Activated CD4-positive, alpha-beta T cell treated with anti-CD3 and anti-CD28 coated beads, Interleukin-2, amount 50 U/mL, for 1 hour (primary cell): ENCODE measurements around the gene MYO5C.
"Not testable (repeated sequence)": the region's sequence is repeated elsewhere in the genome, so short reads cannot be mapped to it uniquely, and the experiment has no call there.

ENCODE experiments used
- DNase-seq: peaks from one replicate; pipeline ENCODE4 v3.0.0-alpha.2; 2020

Gene MYO5C

DNA sequence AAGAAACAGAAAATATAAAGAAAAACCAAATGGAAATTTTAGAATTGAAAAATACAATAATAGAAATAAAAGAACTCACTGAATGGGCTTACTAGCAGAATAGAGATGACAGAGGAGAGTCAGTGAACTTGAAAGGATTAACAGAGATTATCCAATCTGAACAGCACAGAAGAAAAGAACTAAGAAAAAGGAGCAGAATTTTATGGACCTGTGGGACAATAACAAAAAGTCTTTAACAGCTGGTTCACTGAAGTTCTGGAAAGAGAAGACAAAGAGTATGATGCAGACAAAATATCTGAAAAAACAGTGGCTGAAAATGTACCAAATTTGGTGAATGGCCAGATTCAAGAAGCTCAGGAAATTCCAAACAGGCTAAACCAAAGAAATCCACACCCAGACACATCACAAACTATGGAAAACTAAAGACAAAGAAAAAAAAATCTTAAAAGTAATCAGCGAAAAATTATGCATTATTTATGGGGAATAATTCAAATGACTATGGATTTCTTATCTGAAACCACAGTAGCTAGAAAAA, 94.7 kb downstream of the MYO5C start:
- no peak for DNase-seq

DNA sequence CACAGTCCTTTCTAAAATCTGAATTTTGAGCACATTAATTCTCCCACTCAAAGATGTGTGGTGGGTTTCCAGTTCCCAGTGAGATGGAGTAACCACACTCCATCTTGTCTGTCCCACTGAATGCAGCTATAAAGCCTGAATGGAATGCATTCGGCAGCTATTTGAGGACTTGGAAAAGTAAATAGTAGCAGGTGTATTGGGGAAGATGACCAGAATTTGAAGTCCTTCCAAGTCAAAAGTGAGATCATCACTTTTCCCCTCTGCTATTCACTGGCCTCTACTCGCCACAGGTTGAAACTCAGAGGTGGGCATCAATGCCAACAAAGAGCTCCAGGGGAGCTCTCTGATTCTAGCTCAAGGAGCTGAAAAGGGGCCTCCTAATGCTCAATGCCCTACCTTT, 96.3 kb downstream of the MYO5C start:
- DNase-seq: no peak

DNA sequence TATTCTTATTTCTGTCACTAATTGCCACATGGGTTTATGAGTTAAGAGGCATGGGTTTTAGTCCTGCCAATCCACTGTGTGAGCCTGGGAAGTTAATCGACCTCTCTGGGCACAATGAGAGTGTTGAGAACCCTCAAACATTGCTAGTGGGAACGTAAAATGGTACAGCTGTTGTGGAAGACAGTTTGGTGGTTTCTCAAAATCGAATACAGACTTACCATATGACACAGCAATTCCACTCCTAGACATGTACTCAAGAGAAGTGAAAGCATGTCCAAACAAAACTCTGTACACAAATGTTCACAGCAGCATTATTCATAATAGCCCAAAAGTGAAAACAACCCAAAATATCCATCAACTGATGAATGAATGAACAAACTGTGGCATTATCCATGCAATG, 98.7 kb downstream of the MYO5C start:
- DNase-seq: no peak

DNA sequence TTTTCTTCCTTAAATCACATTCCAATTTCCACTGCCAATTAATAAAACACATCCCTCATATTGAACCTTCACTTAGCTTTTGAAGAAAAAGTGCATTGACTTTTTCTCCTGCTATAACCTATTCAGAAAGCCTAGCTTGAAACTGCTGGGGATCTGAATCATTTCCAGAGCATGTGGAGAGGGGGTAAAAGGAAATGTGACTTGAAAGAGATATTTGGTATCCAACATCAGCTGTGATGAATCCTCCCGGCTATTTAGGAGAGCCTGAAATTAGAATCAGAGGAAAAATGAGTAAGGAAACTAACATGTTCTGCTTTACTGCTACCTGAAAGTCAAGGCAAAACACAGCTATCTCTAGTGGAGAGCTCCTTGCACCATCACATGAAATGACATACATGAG, 101.8 kb downstream of the MYO5C start:
- no peak for DNase-seq

DNA sequence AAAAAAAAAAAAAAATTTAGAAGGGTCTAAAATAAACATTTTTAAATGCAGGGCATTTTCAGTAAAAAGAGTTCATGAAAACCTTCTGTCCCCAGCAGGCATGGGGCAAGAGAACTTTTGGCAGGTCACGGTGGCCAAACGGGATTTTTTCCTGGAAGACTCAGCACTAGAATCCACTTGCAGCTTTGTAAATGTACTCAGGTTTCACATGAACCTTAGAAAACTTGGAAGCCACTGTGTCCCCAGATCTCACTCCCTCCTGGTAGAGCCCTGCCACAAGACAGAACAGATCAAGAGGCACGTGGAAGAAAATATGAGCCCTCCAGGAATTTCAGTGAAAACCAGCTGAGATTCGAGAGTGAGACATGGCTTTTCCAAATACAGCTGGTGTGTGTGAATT, 102.3 kb downstream of the MYO5C start:
- no peak for DNase-seq

DNA sequence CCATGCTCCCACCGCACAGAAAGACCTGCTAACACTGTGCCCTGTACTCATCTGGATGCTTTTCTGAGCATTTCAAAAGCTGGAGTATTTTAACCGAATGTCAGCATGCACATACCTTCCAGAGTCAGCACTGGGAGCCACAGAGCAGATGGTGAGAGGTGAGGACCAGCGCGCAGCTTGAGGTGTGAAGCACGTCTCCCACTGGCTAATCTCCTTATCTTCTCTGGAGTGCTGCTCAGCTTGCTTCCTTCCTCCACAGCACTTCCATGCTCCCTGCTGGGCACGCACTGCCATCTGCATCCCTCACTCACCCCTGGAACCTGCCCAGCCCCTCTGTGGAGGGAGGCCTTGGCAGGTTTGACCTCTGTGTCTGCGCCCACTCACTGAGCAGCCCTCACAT, 104.4 kb downstream of the MYO5C start, which contains the start of gene GNB5:
Gene GNB5, minus strand, starts transcription at position 186 of the 400 bp plus-strand sequence. CDS start 6,716 bp downstream, outside the sequence.
- no peak for DNase-seq

DNA sequence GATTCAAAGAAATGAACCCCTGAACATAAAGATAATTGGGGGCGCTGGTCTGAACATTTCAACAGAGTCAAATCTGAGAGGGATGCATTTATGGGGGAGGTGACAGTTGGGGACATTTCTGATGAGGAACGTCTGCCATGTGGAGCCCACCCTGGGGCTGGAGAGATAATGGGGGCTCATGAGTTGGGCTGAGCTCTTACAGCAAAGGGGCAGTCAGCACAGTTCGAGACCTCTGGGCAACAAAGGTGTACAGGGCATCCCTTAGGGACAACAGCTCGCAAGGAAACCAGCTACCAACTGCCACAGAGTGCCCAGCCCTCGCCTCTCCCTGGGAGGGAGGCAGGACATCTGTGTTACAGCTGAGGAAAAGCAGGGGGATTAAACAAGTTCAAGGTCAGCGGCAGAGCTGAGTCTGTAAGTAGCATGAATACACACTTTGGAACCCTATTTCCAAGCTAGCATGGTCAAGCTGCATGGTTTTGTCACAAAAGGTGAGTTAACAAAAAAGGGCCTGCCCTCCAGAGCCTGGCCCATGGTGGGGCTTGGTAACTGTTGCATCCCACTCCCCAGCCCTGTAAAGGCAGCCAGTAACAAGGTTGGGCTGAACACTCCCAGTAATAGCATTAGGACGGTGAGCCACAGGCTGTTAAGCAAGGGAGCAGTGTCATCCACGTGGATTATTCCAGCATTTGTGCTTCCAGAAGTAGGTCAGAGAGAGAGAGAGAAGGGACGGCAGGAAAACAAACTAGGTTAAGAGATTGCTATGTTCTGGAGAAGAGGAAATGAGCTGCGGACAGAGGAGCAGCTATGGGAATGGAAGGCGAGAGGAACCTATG, 108.7 kb downstream of the MYO5C start:
- DNase-seq: no peak

DNA sequence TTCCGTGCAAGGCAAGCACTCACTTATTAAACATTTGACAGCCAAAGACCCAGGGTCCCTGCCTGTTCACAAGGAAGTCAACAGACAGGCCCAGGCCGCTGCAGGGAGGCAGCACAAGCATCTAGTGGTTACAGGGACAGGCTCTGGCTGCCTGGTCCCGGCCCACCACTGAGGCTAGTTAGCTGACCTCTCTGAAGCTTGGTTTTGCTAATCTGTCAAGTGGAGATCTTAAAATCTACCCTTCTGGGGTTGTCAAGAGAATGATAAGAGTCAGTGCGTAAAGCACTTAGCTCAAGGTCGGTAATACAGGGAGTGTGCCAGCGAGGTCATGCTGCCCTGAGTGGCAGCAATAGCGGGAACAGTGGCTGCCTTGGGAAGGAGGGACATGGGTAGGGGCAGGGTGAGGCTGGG, 110.4 kb downstream of the MYO5C start:
- DNase-seq: no peak

DNA sequence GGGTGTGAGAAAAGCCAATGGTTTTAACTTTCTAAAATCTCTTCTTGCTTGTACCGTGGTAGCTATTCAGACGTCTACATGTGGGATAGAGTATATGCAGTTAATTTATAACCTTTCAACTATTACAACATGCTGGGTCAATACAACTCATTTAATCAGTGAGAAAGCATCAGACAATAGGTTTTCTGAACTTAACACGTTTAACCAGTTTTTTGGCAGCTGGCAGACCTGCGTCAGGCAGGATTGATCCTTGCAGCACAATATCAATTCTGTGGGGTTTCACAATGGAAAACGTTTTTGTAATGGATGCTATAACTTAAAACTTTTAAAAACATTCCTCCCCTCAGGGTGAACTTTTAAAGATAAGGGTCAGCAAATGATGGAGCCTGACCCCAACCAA, 110.9 kb downstream of the MYO5C start:
- DNase-seq: no peak

DNA sequence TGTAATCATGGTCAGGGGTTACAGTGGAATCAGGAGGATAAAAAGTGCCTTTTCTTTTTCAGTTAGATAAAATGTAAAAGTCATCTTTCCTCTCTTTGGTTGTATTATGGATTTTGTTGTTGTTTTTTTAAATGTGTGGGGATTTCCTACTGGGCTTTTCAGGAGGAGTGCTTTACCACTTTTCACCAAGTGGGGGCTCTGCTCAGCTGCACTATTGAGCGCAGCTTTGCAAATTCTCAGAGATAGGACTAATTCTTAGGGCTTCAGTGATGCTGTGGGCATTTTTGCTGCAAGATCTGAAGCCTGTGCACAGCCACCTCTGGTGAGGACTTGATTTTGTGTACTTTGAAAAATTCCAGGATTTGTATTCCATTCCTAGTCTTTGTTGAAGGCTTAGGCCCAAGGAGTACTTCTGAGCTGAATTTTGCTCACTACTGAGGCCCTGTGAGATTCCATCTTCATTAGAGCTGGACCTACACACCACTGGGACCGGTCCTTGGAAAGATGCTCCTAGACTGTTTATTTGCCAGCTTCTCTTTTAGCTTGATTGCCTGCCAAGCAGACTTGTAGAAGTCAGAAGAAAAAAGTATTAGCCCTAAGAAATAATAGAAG, 111.9 kb downstream of the MYO5C start:
- DNase-seq: no peak

DNA sequence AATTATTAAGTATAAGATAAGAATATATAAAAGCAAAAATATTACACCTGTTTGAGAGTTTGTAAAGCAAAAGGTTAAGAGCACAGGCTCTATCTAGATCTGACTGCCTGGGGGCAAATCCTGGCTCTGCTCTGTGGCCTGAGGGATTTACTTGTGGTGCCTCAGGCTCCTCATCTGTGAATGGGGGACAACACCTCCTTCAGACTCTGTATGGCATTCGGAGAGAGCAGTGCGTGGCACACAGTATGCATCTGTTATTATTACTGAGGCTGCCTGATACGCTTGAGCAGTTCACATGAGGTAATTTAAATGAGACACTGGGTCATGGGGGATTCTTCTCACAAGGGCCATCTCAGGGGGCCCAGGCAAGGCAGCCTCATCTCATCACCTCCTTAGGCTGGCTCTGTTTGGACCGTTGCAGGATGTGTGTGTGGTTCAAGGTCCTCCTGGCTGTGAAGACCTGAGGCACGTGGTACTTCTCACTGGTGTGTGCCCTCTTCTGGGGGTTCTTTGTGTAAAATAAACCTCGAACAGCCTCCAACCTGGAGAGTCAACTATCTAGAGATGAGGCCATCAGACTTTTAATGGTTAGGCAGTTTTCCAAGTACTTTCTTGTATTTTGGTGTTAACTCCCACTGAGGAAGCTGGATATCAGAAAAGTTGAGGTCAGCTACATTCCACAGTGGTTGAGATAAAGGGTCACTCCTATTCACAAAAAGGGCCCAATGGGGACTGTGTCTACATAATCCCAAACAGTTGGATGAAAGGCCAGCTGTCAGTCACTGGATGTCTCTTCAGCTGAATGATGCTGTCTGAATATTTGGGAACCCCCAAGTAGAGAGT, 113.4 kb downstream of the MYO5C start:
- DNase-seq: no peak

DNA sequence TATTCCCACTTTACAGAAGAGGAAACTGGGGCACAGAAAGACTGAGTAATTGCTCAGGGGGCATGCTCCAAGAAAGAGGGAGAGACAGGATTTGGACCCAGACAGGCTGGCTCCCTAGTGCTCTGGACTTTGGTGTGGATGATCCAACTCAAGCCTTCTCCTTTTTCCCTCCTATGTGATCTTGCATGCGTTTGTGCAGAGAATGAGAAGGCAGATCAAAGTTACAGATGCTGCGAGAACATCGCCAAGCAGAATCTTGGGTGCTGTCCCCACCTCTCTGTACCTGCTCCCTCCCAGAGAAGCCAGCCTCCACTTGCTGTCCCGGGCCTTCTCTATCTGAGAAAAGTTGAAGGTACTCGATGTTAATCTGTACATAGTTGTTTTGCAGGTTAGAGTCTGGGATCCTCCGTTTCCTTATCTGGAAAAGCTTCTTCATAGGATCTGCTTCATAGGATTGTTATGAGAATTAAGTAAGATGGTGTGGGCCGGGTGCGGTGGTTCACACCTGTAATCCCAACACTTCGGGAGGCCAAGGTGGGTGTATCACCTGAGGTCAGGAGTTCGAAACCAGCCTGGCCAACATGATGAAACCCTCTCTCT, 114.7 kb downstream of the MYO5C start:
- DNase-seq: no peak

DNA sequence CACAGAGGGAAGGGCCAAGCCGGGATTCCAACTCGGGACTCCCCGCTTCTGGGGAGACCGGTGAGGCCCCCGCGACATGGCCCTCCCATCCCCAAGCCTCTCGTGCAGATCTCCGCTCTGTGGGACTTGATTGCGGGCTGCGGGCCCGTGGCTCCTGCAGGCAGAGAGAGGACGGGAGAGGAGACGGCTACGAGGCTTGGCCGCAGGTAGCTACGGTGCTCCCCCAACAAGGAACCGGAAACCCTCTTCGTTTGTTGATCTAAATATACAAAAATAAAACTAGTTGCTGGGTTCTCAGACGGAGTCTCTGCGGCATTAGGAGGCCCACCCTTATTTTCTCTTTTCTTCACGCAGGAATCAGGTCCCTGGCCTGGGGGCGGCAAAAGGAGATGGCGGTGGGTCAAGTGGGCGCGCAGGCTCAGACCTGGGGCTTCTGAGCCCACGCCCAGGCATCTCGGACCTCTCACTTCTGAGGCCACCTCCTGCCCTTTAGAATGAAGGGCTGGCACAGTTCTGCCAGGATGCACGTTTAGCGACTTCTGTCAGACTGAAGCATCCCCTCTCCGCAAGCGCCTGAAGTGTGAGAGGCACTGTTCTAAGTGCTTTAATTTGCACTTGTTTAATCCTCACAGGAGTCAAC, 115.3 kb downstream of the MYO5C start:
- peak; percentile 50 for DNase-seq

DNA sequence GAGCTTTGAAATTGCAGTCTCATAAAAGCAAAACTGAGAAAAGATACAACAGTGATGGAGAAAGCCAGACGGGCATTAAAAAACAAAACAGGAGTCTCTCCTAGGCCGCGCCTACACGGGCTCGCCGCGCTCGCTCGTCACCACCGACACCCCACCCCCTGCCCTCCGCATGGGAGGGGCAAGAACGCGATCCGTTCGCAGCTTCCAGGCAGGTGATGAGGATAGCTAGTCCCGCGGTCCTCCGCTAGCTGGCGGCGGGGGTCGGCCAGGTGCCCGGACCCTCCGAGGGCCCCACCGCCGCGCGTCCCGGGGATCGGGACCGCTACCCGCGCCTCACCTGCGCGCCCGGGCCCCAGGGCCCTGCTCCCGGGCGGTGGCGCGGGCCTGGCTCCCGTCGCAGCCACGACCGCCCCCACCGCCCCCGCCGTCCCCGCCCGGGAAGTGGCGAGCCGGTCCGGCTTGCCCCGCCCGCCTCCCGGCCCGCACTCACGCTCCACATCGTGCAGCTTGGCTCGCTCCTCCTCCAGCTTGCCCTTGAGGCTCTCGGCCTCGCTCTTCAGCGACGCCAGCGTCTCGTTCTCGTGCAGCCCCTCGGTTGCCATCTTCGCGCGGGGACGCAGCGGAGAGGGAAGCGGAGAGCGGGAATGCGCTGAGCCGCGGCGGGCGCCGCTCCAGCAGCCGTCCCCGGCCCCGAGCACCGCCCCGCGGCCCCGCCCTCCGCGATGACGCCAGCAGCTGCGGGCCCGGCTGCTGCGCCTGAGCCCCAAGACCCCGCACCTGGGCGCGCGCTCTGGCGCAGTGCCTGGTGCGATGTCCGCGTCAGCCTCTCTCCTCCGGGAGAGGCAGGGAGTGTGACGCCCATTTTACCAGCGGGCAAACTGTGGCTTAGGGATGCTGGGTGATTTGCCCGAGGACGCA, 116.1 kb downstream of the MYO5C start:
- DNase-seq: peak; percentile 88

DNA sequence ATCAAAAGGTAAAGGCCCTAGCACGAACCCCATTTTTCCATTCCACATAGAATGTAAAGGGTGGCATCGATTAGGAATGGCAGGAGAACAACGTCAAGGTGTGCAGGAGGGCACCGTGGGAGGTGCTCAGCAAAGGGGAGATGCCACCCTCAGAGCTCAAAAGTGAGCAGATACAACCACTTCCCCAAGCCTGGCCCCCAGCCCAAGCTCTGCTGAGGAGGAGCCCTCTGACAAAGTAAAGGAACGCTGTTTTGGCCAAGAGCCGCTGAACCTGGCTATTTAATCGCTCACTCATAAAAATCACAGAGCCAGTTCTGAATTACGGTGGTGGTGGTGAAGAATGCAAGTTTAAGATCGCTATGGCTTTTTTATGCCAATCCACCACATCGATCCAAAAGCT, 116.8 kb downstream of the MYO5C start:
- no peak for DNase-seq

DNA sequence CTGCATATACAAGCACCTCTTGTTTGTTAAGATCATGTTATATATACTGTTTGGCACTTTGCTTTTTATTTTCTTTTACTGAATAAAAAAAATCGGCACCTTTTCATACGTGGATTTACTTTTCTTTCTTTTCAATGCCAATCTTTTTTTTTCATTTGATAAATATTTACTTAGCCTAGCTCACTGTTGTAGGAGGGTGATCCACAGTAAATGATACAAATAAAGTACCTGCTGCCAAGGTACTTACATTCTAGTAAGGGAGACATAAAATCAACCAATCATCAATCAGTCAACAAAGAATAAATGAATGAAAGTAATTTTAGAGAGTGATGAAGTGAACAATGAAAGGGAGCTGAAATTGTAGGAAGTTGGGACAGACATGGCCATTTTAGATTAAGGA, 122.7 kb downstream of the MYO5C start:
- no peak for DNase-seq

DNA sequence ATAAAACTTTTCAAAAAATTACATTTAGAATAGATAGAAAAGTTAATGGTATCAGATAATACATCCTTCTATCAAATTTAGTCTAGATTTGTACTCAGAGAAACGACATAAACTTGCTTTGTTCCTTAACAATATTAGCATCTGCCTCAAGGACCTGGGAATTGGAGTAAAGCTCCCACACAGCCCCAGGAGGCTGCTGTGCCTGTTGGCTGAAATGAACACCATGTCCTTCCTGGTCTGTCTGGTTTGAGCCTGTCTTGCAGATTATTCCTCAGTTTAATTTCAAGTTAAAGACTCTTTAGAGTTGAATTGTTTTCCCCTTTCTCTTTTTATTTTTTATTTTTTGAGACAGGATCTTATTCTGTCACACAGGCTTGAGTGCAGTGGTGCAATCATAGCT, 123.8 kb downstream of the MYO5C start:
- DNase-seq: no peak

DNA sequence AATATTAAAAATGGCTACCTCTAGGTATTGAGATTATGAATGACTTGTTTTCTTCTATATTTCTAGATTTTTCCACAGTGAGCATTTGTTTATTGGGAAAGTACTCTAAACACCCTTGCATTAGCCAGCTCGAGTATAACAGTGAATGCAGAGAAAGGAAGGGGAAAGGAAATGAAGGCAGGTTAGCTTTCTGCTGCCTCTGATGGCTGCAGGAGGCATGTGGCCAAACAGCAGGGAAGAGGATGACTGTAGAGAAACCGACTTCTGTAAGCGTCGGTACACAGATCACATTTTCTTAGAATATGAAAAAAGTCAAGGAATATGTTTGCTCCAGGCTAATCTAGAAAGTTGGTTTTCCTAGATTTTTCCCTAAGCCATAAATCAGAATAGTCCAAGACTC, 124.2 kb downstream of the MYO5C start:
- no peak for DNase-seq

DNA sequence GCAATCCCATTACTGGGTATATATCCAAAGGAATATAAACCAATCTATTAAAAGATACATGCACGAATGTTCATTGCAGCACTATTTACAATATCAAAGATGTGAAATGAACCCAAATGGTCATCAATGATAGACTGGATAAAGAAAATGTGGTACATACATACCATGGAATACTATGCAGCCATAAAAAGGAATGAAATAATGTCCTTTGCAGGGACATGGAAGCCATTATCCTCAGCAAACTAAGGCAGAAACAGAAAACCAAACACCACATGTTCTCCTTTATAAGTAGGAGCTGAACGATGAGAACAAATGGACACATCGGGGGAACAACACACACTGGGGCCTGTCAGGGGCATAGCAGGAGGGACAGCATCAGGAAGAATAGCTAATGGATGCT, 125.4 kb downstream of the MYO5C start:
- not testable (repeated sequence) for DNase-seq

DNA sequence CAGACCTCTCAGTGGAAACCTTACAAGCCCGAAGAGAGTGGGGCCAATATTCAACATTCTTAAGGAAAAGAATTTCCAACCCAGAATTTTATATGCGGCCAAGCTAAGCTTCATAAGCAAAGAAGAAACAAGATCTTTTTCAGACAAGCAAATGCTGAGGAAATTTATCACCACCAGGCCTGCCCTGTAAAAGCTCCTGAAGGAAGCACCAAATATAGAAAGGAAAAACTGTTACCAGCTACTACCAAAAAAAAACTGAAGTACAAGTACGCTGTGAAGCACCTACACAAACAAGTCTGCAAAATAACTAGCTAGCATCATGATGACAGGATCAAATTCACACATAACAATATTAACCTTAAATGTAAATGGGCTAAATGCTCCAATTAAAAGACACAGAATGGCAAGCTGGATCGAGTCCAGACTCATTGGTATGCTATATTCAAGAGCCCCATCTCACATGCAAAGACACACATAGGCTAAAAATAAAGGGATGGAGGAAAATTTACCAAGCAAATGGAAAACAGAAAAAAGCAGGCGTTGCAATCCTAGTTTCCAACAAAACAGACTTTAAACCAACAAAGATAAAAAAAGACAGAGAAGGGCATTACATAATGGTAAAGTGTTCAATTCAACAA, 130.0 kb downstream of the MYO5C start:
- not testable (repeated sequence) for DNase-seq
